Rectal smooth muscle tissue (tissue), 1 donor: ENCODE data around the gene MAP1LC3B2.

Source experiments
- H3K27ac ChIP-seq: one replicate; pipeline ENCODE4 v1.7.0; 2013; ENCODE audit warnings: low read depth, low read length, inconsistent platforms
- H3K27me3 ChIP-seq: one replicate; pipeline ENCODE4 v1.7.0; 2013; ENCODE audit warnings: low read length; ENCODE audit not compliant: control insufficient read depth, insufficient read depth
- H3K36me3 ChIP-seq: one replicate; pipeline ENCODE4 v1.7.0; 2013; ENCODE audit warnings: low read length; ENCODE audit not compliant: control insufficient read depth, insufficient read depth
- H3K4me1 ChIP-seq: one replicate; pipeline ENCODE4 v1.7.0; 2013; ENCODE audit warnings: low read length; ENCODE audit not compliant: control insufficient read depth, insufficient read depth
- H3K4me3 ChIP-seq: one replicate; pipeline ENCODE4 v1.7.0; 2013; ENCODE audit warnings: low read length
- H3K9ac ChIP-seq: one replicate; pipeline ENCODE4 v1.7.0; 2013; ENCODE audit warnings: low read length

The MAP1LC3B2 gene

DNA sequence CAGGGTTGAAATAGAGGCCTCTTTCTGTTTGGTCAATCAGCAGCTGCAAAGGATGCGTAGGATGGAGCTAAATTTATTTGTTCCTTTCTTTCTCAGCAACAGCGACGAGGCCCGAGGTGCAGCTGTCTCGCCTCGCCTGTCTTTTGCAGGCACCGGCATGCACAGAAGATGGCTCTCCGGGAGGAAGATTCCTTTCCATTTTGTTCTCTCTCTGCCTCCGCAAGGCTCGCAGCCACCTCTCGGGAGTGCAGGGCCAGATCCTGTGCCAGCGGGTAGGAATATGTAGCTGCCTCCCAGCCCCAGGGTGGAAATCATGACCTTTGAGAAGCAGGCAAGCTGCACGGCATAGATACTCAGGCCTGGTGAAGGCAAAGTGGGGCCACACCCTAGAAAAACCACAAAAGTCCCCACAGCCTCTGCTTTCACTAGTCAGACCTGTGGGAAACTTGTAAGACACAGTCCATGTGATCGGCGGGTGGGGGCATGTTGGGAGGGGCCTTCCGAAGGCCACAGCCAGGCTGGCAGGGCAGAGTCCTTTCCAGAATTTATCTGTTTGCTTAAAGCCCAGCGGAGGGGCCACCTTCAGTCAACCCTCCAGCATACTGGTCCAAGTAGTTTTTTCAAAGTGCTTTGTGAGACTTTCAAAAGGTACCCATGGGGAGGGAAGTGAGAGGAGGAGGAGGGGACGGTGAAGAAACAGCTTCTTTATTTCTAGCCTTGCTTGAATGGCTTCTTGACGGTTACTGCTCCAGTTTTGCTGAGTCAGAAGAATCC, at the start of gene MAP1LC3B2:
TSS of gene MAP1LC3B2 (plus strand) at position 220 of the 774 bp plus-strand sequence. CDS start 16,562 bp downstream, outside the sequence.
- H3K4me1 ChIP-seq, result no peaks in the 10 kb centered on the region
- no peaks in the 10 kb centered on the region for H3K36me3 ChIP-seq
- peak within 1 kb of the TSS; percentile 56 for H3K27ac ChIP-seq
- peak within 1 kb of the TSS; percentile 45 for H3K4me3 ChIP-seq
- H3K27me3 ChIP-seq, result no peaks in the 10 kb centered on the region
- peak within 1 kb of the TSS; percentile 17 for H3K9ac ChIP-seq

DNA sequence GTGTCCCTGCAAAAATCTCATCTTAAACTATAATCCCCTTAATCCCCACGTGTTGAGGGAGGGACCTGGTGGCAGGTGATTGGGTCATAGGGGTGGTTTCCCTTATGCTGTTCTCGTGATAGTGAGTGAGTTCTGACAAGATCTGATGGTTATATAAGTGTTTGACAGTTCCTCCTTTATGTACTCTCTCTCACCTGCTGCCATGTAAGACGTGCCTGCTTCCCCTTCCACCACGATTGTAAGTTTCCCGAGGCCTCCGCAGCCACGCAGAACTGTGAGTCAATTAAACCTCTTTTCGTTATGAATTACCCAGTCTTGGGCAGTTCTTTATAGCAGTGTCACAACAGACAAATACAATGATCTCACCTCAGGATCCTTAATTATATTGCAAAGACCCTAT, 45.2 kb upstream of the MAP1LC3B2 start:
- no peak overlapping the region for H3K27ac ChIP-seq
- no peaks in the 10 kb centered on the region for H3K36me3 ChIP-seq
- no peaks in the 10 kb centered on the region for H3K27me3 ChIP-seq
- no peak overlapping the region for H3K4me3 ChIP-seq
- H3K9ac ChIP-seq, result no peak overlapping the region
- H3K4me1 ChIP-seq, result no peaks in the 10 kb centered on the region

DNA sequence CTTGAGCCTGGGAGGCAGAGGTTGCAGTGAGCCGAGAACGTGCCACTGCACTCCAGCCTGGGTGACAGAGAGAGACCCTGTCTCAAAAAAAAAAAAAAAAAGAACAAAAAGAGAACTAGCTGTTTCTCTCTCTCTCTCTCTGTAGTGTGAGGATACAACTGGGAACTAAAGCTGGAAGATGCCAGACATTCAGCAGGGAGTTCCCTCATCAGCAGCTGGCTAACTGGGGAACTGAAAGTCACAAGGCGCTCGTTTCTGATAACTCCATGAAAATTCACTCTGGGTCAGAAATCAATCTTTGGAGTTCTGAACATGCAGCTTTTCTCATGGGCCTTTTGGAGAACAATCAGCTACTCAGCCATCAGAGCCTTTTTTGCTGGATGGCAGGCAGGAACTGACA, 43.5 kb upstream of the MAP1LC3B2 start:
- Histone ChIP-seq H3K9ac (no peak overlapping the region), H3K4me3 (no peak overlapping the region), H3K36me3 (no peaks in the 10 kb centered on the region), H3K4me1 (no peaks in the 10 kb centered on the region), H3K27me3 (no peaks in the 10 kb centered on the region), H3K27ac (no peak overlapping the region)

DNA sequence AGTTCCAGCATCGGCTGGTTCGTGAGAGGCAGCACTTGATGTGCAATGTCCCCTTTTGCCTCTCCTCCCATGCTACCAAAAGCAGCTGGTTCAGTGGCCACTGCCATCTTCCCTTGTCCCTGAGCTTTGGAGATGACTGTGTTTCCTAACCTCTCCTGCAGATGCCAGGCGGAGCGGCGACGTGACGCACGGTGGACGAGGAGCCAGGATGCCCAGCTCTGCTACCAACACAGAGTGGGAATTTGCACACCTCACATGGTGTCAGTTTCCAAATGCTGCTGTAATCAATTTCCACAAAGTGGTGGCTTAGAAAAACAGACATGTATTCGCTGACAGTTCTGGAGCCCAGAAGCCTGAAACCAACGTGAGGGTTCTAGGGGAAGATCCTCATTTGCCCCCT, 42.5 kb upstream of the MAP1LC3B2 start:
- Histone ChIP-seq H3K9ac (no peak overlapping the region), H3K27me3 (no peaks in the 10 kb centered on the region), H3K4me3 (no peak overlapping the region), H3K36me3 (no peaks in the 10 kb centered on the region), H3K4me1 (no peaks in the 10 kb centered on the region), H3K27ac (no peak overlapping the region)

DNA sequence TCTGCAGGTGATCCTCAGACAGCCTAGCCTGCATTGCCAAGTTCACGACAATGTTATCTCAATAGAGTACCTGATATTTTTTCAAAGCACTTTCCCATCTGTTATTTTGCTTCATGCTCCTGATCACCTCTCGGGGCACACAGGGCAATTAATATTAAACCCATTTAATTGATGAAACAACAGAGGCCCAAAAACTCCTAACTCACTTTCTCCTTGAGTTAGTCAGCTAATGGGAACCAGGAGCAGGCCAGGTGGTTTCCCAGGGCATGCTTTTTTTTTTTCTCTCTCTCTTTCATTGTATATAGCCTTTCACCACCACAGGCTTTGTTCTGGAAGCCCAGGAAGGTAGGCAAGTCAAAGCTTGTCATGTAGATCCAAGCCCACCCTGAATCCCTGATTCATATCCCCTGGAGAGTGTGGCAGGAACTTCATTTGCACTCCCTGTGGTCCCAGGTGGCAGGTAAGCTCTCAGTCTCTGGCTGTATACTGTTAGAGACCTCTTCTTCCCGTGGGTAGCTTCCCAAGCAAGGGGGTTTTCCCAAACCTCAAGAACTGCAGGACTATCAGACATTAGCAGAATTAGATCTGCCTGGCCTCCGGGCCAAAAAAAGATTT, 41.6 kb upstream of the MAP1LC3B2 start:
- Histone ChIP-seq H3K4me1 (no peaks in the 10 kb centered on the region), H3K36me3 (no peaks in the 10 kb centered on the region), H3K4me3 (no peak overlapping the region), H3K9ac (no peak overlapping the region), H3K27ac (no peak overlapping the region), H3K27me3 (no peaks in the 10 kb centered on the region)

DNA sequence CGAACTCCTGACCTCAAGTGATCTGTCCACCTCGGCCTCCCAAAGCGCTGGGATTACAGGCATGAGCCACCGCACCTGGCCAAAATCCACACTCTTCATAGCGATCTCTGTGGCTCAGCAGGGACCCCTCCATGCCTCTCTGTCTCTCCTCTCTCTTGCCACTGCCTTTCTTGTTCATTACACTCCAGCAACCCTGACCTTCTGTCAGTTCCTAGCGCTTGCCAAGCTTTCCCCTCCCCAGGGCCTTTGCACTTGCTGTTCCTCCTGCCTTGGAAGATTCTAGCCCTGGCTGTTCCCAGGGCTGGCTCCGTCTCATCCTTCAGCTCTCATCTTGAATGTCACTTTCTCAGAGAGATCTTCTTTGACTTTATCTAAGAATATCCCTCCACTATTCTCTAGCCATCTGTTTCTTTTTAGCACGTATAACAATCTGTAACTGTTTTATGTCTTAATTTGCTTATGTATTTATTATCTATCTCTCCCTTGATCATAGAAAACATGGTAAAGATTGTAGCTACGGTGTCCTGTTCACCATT, 38.9 kb upstream of the MAP1LC3B2 start:
- no peak overlapping the region for H3K9ac ChIP-seq
- no peak overlapping the region for H3K4me3 ChIP-seq
- peaks cover 5% of the 10 kb centered on the region for H3K4me1 ChIP-seq
- H3K27me3 ChIP-seq, result no peaks in the 10 kb centered on the region
- no peaks in the 10 kb centered on the region for H3K36me3 ChIP-seq
- no peak overlapping the region for H3K27ac ChIP-seq

DNA sequence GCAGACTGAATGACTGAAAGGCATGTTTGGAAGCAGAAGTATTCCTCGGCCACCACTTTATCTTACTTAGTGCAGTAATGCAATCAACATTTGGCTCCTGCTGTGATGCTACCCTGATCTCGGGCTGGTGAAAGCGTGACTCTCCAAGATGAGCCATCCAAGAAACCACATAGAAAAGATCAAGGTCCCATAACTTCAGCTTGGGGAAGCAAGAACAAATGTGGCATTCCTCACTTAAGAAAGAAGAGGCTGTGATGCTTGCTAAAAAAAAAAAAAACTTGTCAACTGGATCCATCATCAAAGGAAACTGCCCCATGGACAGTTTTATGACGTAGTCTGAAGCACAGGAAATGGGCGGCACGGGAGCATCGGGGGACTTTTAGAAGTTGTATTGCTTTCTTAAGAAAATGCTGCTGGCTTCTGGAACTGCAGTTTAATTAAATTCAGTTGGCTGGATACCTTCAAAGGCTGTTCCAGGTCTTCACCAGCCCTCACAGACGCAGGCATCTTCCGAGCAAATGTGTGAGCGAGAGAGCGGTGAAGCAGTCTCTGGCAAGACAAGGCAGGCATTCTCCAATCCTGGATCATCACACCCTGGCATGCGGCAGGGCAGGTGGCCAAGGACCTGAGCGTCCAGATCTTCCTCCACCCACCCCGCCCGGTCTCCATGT, 38.2 kb upstream of the MAP1LC3B2 start:
- Histone ChIP-seq H3K4me3 (no peak overlapping the region), H3K27ac (no peak overlapping the region), H3K9ac (no peak overlapping the region), H3K27me3 (no peaks in the 10 kb centered on the region), H3K4me1 (peaks cover 8% of the 10 kb centered on the region), H3K36me3 (no peaks in the 10 kb centered on the region)

DNA sequence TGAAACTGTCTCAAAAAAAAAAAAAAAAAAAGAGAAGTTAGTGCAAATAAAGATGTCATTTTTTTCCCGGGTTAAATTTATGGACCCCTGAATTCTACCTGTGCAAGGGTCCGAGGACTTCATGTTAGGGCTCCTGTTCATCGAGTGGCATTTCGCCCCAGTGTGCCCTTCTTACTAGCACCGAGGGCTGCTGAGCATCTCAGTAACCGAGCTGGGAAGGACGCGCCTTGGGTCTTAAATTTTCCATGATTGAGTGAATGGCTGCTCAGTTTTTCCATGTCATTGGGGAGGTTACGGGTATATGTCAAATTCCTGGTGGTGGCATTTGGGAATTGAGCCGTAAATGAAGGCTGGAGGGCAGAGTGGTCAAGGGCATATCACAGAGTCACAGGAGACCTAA, 34.9 kb upstream of the MAP1LC3B2 start:
- no peak overlapping the region for H3K27ac ChIP-seq
- no peak overlapping the region for H3K4me3 ChIP-seq
- H3K4me1 ChIP-seq, result peaks cover 15% of the 10 kb centered on the region
- H3K9ac ChIP-seq, result no peak overlapping the region
- no peaks in the 10 kb centered on the region for H3K27me3 ChIP-seq
- no peaks in the 10 kb centered on the region for H3K36me3 ChIP-seq

DNA sequence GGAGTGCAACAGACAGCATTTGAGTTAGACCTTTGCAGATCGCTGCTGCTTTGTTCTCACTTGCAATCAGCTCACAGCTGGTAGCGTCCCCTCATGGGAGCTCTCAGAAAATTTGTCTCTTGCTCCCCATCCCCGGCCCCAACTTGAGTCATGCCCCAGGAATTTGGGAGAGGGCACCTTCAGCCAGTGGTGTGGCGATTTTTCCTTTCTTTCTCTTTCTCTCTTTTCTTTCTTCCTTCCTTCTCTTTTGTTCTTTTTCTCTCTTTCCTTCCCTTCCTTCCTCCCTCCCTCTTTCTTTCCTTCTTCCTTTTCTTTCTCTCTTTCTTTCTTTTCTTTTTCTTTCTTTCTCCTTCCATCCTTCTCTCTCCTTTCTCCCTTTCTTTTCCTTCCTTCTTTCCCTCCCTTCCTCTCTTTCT, 34.2 kb upstream of the MAP1LC3B2 start:
- Histone ChIP-seq H3K36me3 (no peaks in the 10 kb centered on the region), H3K4me1 (peaks cover 15% of the 10 kb centered on the region), H3K9ac (no peak overlapping the region), H3K27ac (peak overlapping the region; percentile 71), H3K4me3 (no peak overlapping the region), H3K27me3 (no peaks in the 10 kb centered on the region)

DNA sequence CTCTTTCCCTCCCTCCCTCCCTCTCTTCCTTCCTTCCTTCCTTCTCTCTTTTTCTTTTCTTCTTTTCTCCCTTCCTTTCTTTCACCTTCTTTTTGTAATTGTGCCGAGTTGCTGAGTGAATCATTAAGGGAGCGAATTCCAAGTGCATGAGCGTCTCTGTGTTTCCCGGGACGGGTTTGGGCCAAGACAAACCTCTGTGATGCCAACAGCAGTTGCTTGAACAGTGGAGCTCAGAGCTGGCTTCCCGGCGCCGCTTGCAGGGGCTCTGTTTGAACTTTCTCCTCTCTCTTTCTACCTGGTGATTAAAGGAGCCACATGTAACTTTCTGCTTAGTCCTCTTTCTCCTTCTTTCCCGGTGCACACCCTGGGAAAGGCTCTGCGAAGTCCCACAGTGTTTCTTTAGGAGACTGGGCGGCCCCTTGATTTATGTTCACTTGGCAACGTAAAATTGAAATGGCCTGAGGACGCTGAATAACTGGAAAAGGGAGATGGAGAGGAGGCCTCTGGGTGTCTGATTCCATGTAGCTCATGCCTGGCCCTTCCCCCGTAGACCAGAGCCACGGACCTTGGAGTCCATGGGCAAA, 33.7 kb upstream of the MAP1LC3B2 start:
- Histone ChIP-seq H3K27me3 (no peaks in the 10 kb centered on the region), H3K4me3 (peak overlapping the region; percentile 34), H3K4me1 (peaks cover 15% of the 10 kb centered on the region), H3K36me3 (no peaks in the 10 kb centered on the region), H3K27ac (peak overlapping the region; percentile 71), H3K9ac (no peak overlapping the region)

DNA sequence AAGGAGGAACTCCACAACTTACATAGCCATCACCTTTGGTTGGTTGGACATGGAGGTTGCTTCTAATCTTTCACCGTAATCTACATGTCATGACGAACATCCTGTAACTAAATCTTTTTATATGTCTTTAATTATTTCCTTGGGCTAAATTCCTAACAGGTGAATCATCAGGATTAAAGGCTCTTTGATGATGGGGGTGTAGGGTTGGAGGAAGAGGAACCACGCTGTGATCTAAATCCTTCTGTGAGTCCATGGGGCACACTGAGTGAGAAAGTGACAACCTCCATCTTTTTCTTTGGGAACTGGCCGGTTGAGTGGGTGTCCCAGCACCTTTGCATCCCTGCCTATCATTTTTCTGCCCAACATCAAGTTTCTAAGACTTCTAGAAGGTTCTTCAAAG, 31.1 kb upstream of the MAP1LC3B2 start:
- H3K4me3 ChIP-seq, result no peak overlapping the region
- H3K27ac ChIP-seq, result peak overlapping the region; percentile 10
- H3K4me1 ChIP-seq, result peaks cover 20% of the 10 kb centered on the region
- no peak overlapping the region for H3K9ac ChIP-seq
- H3K27me3 ChIP-seq, result no peaks in the 10 kb centered on the region
- no peaks in the 10 kb centered on the region for H3K36me3 ChIP-seq

DNA sequence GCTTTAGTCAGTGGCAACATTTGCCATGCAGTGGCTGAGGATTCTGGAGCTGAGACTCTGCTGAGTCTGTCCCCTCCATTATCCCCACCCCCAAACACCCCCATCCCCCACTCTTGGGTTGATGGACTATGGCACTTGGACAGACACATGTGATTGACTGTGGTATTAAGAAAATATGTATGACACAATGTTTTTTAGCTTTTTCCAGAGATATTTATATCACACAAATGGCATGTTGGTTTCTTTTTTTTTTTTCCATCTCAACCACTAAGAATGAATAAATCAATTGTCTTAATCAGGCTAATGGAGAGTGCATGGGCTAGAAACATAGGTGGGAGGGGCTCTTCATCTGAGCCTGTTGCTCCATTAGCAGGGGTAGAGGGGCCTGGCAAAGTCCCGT, 30.7 kb upstream of the MAP1LC3B2 start:
- peak overlapping the region; percentile 73 for H3K27ac ChIP-seq
- no peak overlapping the region for H3K4me3 ChIP-seq
- no peaks in the 10 kb centered on the region for H3K36me3 ChIP-seq
- H3K9ac ChIP-seq, result no peak overlapping the region
- no peaks in the 10 kb centered on the region for H3K27me3 ChIP-seq
- peaks cover 20% of the 10 kb centered on the region for H3K4me1 ChIP-seq
